Measurements from ENCODE around the gene FXYD6.
A peak's percentile ranks its signal among the peaks of the same experiment; 100 is the strongest.

FXYD6 gene

GRCh38 chr11:117909611-117910382 is 33.3 kb upstream of the FXYD6 start:
- no peaks in the 10 kb centered on the region for H3K36me3 ChIP-seq (ENCODE audit: insufficient read depth, insufficient read length, low read length)
- H3K4me3 ChIP-seq (ENCODE audit: insufficient read length, low read depth), result no peak overlapping the region
- peaks cover 3% of the 10 kb centered on the region for H3K4me1 ChIP-seq (ENCODE audit: insufficient read depth, insufficient read length)
- H3K9me3 ChIP-seq (ENCODE audit: insufficient read depth, low read length), result no peaks in the 10 kb centered on the region
- TF ChIP-seq YY1 (IDR thresholded peaks at IDR 0.05; ENCODE audit: insufficient read depth, insufficient read length) (no peak), ZNF274 (IDR thresholded peaks at IDR 0.05; ENCODE audit: low read depth, low read length) (no peak), SUZ12 (IDR thresholded peaks at IDR 0.05; ENCODE audit: extremely low read depth, insufficient read depth, insufficient read length) (no peak)
- no peaks in the 10 kb centered on the region for H3K27me3 ChIP-seq (ENCODE audit: insufficient read depth, insufficient read length)
- no peak for DNase-seq (ENCODE audit: low read depth, low spot score)
- no peak overlapping the region for H3K9ac ChIP-seq (ENCODE audit: insufficient read length, low read depth)

GRCh38 chr11:117908959-117909610 is 32.6 kb upstream of the FXYD6 start:
- H3K36me3 ChIP-seq (ENCODE audit: insufficient read depth, insufficient read length, low read length), result no peaks in the 10 kb centered on the region
- TF ChIP-seq YY1 (IDR thresholded peaks at IDR 0.05; ENCODE audit: insufficient read depth, insufficient read length) (no peak), ZNF274 (IDR thresholded peaks at IDR 0.05; ENCODE audit: low read depth, low read length) (no peak)
- DNase-seq (ENCODE audit: low read depth, low spot score), result no peak
- H3K9ac ChIP-seq (ENCODE audit: insufficient read length, low read depth), result no peak overlapping the region
- no peaks in the 10 kb centered on the region for H3K9me3 ChIP-seq (ENCODE audit: insufficient read depth, low read length)
- no peak overlapping the region for H3K4me3 ChIP-seq (ENCODE audit: insufficient read length, low read depth)
- H3K4me1 ChIP-seq (ENCODE audit: insufficient read depth, insufficient read length), result peaks cover 1% of the 10 kb centered on the region
- H3K27me3 ChIP-seq (ENCODE audit: insufficient read depth, insufficient read length), result no peaks in the 10 kb centered on the region

DNA sequence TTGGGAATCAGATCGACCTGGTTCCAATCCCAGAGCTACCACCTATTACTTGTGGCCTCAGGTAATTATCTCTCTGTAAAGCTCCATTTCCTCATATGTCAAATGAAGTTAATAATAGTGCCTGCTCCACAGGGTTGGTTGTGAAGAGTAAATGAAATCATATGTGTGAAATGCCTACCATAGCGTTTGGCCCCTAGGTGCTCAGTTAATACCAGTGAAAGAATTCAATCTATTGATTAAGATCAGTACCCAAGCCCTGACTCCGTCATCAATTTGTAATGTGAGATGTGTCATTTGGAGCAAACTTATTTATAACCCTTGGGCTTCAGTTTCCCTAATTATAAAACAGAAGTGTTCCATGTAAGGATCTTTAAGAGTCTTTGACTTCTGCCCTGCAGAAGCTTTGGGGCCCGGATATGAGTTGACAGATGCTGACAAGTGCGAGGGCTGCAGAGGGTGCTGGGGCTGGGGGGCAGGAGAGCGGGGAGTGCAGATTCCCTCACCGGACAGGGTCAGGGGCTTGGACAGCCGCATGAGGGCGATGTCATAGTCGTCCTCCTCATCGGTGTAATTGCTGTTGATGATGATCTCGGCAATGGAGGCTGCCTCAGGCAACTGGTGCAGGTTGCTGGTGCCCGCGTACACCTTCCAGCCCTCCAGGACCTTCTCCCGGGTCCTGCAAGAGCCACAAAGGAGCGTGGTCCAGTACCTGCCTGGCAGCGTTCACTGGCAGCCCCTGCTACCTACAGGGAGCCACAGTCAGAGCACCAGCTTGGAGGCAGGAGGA is 31.8 kb upstream of the FXYD6 start:
- Histone ChIP-seq H3K9ac (ENCODE audit: insufficient read length, low read depth) (no peak overlapping the region), H3K4me1 (ENCODE audit: insufficient read depth, insufficient read length) (no peaks in the 10 kb centered on the region), H3K27me3 (ENCODE audit: insufficient read depth, insufficient read length) (no peaks in the 10 kb centered on the region), H3K36me3 (ENCODE audit: insufficient read depth, insufficient read length, low read length) (no peaks in the 10 kb centered on the region), H3K9me3 (ENCODE audit: insufficient read depth, low read length) (no peaks in the 10 kb centered on the region), H3K4me3 (ENCODE audit: insufficient read length, low read depth) (peak overlapping the region; percentile 42)
- no peak for DNase-seq (ENCODE audit: low read depth, low spot score)
- TF ChIP-seq ZNF274 (IDR thresholded peaks at IDR 0.05; ENCODE audit: low read depth, low read length) (no peak), SUZ12 (IDR thresholded peaks at IDR 0.05; ENCODE audit: extremely low read depth, insufficient read depth, insufficient read length) (no peak), YY1 (IDR thresholded peaks at IDR 0.05; ENCODE audit: insufficient read depth, insufficient read length) (no peak)

DNA sequence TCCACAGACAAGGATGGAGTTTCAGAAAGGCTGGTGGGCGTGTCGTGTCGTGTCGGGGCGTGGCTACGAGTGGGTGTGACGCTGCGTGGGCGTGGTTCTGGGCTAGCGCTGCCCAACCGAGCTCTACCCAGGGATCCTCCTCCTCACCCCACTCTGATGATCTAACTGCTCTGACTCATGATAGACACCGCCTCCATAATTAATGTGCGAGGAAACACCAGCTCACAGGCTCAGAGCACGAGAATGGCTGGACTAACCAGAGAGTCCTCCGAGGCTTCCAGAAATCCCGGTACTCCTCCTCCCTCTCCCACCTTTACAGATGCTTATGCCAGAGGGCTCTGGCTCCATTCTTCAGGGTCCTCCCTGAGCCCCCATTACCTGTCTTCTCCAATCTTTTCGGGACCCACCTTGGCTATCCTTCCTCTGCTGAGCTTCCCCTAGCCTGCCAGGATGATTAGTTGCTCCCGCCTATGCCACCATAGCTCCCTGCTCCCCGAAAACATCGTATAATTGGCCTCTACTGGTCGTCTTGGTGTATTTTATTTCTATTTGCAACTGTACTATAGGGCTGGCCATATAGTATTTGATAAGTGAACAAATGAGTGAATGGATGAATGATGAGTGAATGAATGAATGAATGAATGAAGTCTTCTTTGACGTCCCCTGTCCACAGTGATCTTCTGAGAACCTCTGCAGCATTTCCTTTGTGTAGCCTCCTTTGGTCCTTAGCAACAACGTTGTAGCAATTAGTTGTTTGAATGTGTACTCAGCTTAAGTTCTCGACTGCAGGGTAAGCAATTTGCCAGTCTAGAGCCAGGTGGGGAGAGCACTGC is 31.0 kb upstream of the FXYD6 start:
- H3K4me3 ChIP-seq (ENCODE audit: insufficient read length, low read depth), result peak overlapping the region; percentile 42
- no peaks in the 10 kb centered on the region for H3K27me3 ChIP-seq (ENCODE audit: insufficient read depth, insufficient read length)
- H3K9me3 ChIP-seq (ENCODE audit: insufficient read depth, low read length), result no peaks in the 10 kb centered on the region
- peak; percentile 48 for DNase-seq (ENCODE audit: low read depth, low spot score)
- no peaks in the 10 kb centered on the region for H3K36me3 ChIP-seq (ENCODE audit: insufficient read depth, insufficient read length, low read length)
- no peak for TF ChIP-seq SUZ12 (IDR thresholded peaks at IDR 0.05; ENCODE audit: extremely low read depth, insufficient read depth, insufficient read length)
- no peak for TF ChIP-seq ZNF274 (IDR thresholded peaks at IDR 0.05; ENCODE audit: low read depth, low read length)
- TF ChIP-seq YY1 (IDR thresholded peaks at IDR 0.05; ENCODE audit: insufficient read depth, insufficient read length), result no peak
- H3K9ac ChIP-seq (ENCODE audit: insufficient read length, low read depth), result peak overlapping the region; percentile 63
- no peaks in the 10 kb centered on the region for H3K4me1 ChIP-seq (ENCODE audit: insufficient read depth, insufficient read length)

- Histone ChIP-seq H3K4me3 (ENCODE audit: insufficient read length, low read depth) (no peak overlapping the region), H3K36me3 (ENCODE audit: insufficient read depth, insufficient read length, low read length) (no peaks in the 10 kb centered on the region), H3K9ac (ENCODE audit: insufficient read length, low read depth) (no peak overlapping the region), H3K27me3 (ENCODE audit: insufficient read depth, insufficient read length) (no peaks in the 10 kb centered on the region), H3K9me3 (ENCODE audit: insufficient read depth, low read length) (no peaks in the 10 kb centered on the region), H3K4me1 (ENCODE audit: insufficient read depth, insufficient read length) (no peaks in the 10 kb centered on the region)
- TF ChIP-seq YY1 (IDR thresholded peaks at IDR 0.05; ENCODE audit: insufficient read depth, insufficient read length), result no peak
- no peak for TF ChIP-seq SUZ12 (IDR thresholded peaks at IDR 0.05; ENCODE audit: extremely low read depth, insufficient read depth, insufficient read length)
- TF ChIP-seq ZNF274 (IDR thresholded peaks at IDR 0.05; ENCODE audit: low read depth, low read length), result no peak
- DNase-seq (ENCODE audit: low read depth, low spot score), result no peak
These were observed 30.3 kb upstream of the FXYD6 start for GRCh38 chr11:117906710-117907109.

GRCh38 chr11:117906126-117906525 is 29.7 kb upstream of the FXYD6 start:
- Histone ChIP-seq H3K4me1 (ENCODE audit: insufficient read depth, insufficient read length) (no peaks in the 10 kb centered on the region), H3K9me3 (ENCODE audit: insufficient read depth, low read length) (no peaks in the 10 kb centered on the region), H3K9ac (ENCODE audit: insufficient read length, low read depth) (no peak overlapping the region), H3K4me3 (ENCODE audit: insufficient read length, low read depth) (no peak overlapping the region), H3K36me3 (ENCODE audit: insufficient read depth, insufficient read length, low read length) (no peaks in the 10 kb centered on the region), H3K27me3 (ENCODE audit: insufficient read depth, insufficient read length) (no peaks in the 10 kb centered on the region)
- DNase-seq (ENCODE audit: low read depth, low spot score), result no peak
- no peak for TF ChIP-seq ZNF274 (IDR thresholded peaks at IDR 0.05; ENCODE audit: low read depth, low read length)
- TF ChIP-seq SUZ12 (IDR thresholded peaks at IDR 0.05; ENCODE audit: extremely low read depth, insufficient read depth, insufficient read length), result no peak
- no peak for TF ChIP-seq YY1 (IDR thresholded peaks at IDR 0.05; ENCODE audit: insufficient read depth, insufficient read length)
